Stimulated activated CD8-positive, alpha-beta memory T cell treated with anti-CD3 and anti-CD28 coated beads, Interleukin-4, amount 100 ng/mL, for 24 hours (primary cell): ENCODE data around the gene BAD.

Experiments
- DNase-seq: peaks from one replicate; pipeline ENCODE4 v3.0.0-alpha.2; 2020; ENCODE audit warnings: low read depth

BAD gene

DNA sequence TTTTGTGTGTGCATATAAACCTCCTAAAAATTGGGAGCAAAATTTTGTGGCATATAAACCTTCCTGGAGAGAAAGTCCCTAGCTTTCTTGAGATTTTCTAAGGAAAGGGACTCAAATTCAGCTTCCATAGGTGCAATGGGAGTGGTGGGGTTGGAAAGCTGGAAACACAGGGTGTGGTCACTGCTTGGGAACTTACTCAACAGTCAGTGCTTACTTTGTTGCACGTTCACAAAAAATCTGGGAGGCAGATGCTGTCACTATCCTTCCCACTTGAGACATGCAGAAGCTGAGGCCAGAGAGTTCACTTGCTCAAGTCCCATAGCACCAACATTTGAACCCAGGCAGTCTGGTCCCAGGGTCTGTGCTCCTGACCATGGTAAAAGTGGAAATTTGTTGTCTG, 11.8 kb upstream of the BAD start:
- no peak for DNase-seq

GRCh38 chr11:64295760-64296159, 11.3 kb upstream of the BAD start:
- DNase-seq, result no peak

- DNase-seq, result no peak
Observed at GRCh38 chr11:64294774-64295173, 10.3 kb upstream of the BAD start.

DNA sequence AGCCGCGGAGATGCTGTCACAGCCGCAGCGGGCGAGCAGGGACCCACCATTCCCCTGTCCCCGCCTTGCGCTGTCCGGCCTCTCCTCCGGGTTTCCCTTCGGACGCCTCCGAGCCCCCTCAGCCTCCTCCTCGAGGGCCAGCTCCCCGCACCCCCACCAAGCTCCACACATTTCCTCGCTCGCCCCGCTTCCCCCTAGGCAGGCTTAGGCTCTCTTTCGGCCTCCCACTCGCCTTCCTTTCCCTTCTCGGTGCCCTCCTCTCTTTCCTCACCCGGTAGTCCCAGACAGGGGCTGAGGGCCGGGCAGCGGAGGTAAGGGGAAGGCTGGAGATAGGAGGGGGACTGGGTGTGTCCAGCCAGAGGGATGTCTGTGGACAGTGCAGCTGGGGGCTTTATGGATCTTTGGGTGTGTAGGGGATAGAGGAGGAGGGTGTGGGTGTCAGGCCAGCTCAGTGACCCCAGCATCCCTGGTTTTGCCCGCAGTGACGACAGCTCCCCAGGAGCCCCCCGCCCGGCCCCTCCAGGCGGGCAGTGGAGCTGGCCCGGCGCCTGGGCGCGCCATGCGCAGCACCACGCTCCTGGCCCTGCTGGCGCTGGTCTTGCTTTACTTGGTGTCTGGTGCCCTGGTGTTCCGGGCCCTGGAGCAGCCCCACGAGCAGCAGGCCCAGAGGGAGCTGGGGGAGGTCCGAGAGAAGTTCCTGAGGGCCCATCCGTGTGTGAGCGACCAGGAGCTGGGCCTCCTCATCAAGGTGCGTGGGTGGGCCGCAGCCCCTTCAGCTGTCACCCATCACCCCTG, 8.2 kb upstream of the BAD start:
- DNase-seq, result no peak

- DNase-seq, result no peak
Observed at GRCh38 chr11:64291752-64292459, 7.4 kb upstream of the BAD start.

GRCh38 chr11:64291262-64291751, 6.8 kb upstream of the BAD start, which contains the start of gene KCNK4:
TSS of gene KCNK4 (plus strand) at chr11:64291302. CDS start at chr11:64293019, 1,717 bp downstream.
- no peak for DNase-seq

DNA sequence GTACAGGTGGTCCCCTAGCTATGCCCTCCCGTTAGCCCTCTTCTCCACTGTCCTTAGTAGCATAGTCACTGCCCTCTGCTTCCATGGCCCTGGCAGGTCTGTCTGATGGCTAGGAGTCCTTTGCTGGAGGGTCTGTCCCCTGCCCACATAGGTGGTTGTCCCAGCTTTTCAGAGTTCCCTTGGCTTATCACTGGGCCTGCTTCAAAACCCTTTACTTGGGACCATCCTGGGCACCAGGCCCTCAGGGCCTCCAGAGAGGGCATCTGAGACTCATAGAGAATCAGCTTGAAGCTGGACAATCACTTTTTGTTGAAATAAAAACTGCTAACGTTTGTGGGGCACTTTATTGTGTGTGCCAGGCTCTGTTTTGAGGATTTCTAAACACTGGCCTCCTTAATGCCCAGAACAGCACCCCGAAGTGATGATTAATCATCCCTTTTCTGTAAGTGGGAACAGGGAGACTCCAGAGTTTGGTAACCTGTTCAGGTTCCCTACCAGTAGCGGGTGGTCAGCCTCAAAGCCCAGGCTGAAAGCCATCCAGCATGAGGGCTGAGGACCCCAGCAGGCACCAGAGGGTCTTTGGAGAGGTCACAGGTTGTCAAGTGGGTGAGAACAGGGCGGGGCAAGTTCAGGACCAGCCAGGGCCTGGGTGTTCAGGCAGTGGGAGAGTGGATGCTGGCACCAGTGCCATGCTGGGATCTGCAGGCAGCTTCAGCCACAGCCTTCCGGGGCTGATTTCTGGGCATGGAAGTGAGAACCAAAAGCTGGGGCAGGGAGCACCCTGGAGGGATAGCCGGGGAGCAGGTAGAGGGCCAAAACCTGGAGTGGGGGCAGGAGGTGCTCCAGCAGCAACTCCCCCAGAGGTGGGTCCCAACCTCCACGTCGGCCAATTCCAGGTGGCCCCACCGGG, 6.1 kb upstream of the BAD start:
- DNase-seq, result no peak

- no peak for DNase-seq
Observed at GRCh38 chr11:64289002-64289564, 4.6 kb upstream of the BAD start.

GRCh38 chr11:64288353-64288750, 3.9 kb upstream of the BAD start:
- no peak for DNase-seq

GRCh38 chr11:64287676-64288352, 3.3 kb upstream of the BAD start:
- DNase-seq, result no peak

GRCh38 chr11:64286801-64287159, 2.3 kb upstream of the BAD start:
- DNase-seq, result no peak

- no peak for DNase-seq
Observed at GRCh38 chr11:64285885-64286800, 1.7 kb upstream of the BAD start.

- peak; percentile 86 for DNase-seq
Observed at GRCh38 chr11:64284962-64285884, 758 bp upstream of the BAD start, which contains the start of gene GPR137. TSS of gene GPR137 (plus strand) at chr11:64285848. CDS start at chr11:64286525, 677 bp downstream.

GRCh38 chr11:64283092-64283491, 1.4 kb downstream of the BAD start:
- no peak for DNase-seq

DNA sequence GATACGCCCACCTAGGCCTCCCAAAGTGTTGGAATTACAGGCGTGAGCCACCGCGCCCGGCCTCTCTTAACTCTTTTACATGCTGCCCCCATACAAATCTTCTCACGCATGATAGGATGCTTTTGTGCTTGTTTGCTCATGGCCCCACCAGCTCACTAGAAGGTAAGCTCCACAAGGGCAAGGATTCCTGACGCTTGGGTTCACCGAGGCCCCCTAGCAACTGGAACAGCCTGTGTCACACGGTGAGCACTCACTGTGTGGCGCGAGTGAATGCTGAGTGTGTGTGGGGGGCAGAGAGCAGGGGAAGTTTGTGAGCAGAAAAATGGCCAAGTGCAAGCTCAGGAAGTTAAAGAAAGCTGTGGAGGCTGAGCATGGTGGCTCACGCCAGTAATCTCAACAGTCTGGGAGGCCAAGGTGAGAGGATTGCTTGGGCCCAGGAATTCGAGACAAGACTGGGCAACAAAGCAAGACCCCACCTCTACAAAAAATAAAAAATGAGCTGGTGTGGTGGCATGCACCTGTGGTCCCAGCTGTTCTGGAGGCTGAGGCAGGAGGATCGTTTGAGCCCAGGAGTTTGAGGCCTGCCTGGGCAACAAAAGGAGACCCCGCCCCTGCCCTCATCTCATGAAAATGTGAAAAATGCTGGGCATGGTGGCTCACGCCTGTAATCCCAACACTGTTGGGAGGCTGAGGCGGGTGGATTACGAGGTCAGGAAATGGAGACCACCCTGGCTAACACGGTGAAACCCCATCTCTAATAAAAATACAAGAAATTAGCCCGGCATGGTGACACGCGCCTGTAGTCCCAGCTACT, 2.3 kb downstream of the BAD start:
- DNase-seq, result no peak

DNA sequence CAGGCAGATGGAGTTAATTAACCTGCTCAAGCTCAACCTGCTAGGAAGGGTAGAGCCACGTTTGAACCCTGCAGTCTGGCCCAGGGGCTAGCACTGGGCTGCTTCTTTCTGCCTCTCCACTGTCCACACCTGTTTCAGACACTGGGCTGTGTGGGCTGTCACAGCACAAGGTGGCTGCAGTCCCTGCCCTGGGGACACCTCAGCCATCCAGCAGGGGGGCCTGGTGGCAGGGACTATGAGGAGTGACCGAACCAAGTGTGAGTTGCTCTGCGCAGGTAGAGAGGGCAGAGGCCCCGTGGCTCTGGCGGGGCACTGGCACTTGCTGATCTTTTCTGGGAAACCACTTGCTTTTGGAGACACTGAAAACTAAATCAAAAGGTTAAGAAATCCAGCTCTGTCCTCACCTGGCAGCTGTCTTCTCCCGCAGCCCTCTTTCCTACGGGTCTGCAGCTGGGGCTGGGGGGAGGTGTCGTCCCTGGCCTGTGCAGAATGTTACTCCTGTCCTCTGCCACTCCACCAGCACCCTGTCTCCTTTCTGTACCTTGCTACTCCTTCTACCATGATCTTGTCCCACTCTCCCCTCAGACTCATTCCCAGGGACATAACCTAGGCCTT, 5.8 kb downstream of the BAD start:
- no peak for DNase-seq

- no peak for DNase-seq
Observed at GRCh38 chr11:64276653-64277431, 7.6 kb downstream of the BAD start.
